NOMO-1 treated with DMSO at 0.1 percent for 48 hours (cell line): ENCODE results near the gene EXOSC2.
A peak's percentile ranks its signal among the peaks of the same experiment; 100 is the strongest.

Experiments used
- DNase-seq: peaks from one replicate; lab custom pipeline; 2025; ENCODE audit not compliant: unreplicated experiment; lab: John Stamatoyannopoulos, UW

EXOSC2 gene

GRCh38 chr9:130696139-130696650 lies 2.6 kb downstream of the EXOSC2 start:
- DNase-seq = no peak

- no peak for DNase-seq
Observed at GRCh38 chr9:130696996-130697395, 3.4 kb downstream of the EXOSC2 start.

GRCh38 chr9:130698514-130698913 lies 4.9 kb downstream of the EXOSC2 start:
- DNase-seq = no peak

GRCh38 chr9:130699047-130699446 lies 5.5 kb downstream of the EXOSC2 start:
- DNase-seq = peak; percentile 23

- peak; percentile 42 for DNase-seq
Observed at GRCh38 chr9:130701059-130702022, 7.8 kb downstream of the EXOSC2 start.

- no peak for DNase-seq
Observed at GRCh38 chr9:130703501-130703900, 9.9 kb downstream of the EXOSC2 start.

- peak; percentile 50 for DNase-seq
Observed at GRCh38 chr9:130707225-130707976, 13.8 kb downstream of the EXOSC2 start.

- DNase-seq = no peak
Observed at GRCh38 chr9:130710822-130711352, 17.3 kb downstream of the EXOSC2 start.

GRCh38 chr9:130711469-130711868 lies 17.9 kb downstream of the EXOSC2 start:
- no peak for DNase-seq

GRCh38 chr9:130712564-130713285 lies 19.1 kb downstream of the EXOSC2 start:
- peak; percentile 97 for DNase-seq

GRCh38 chr9:130713286-130713960 lies 19.8 kb downstream of the EXOSC2 start:
- no peak for DNase-seq

GRCh38 chr9:130714586-130715110 lies 21.1 kb downstream of the EXOSC2 start:
- DNase-seq = no peak

- no peak for DNase-seq
Observed at GRCh38 chr9:130715270-130715669, 21.7 kb downstream of the EXOSC2 start.

- no peak for DNase-seq
Observed at GRCh38 chr9:130718562-130718961, 25.0 kb downstream of the EXOSC2 start.

GRCh38 chr9:130720762-130721161 lies 27.2 kb downstream of the EXOSC2 start:
- DNase-seq = no peak

- no peak for DNase-seq
Observed at GRCh38 chr9:130728721-130729120, 35.1 kb downstream of the EXOSC2 start.

- no peak for DNase-seq
Observed at GRCh38 chr9:130729145-130729544, 35.6 kb downstream of the EXOSC2 start.

- no peak for DNase-seq
Observed at GRCh38 chr9:130731355-130731754, 37.8 kb downstream of the EXOSC2 start.

GRCh38 chr9:130732136-130732535 lies 38.6 kb downstream of the EXOSC2 start:
- no peak for DNase-seq

GRCh38 chr9:130732793-130733221 lies 39.2 kb downstream of the EXOSC2 start:
- DNase-seq = no peak
